Measurements from ENCODE around the gene CTNNAL1. TPM values are rescaled to one million over a fixed set of nuclear protein-coding genes. Genes with fewer than 3 reads are reported as not detected.
"Not testable (repeated sequence)": the region's sequence is repeated elsewhere in the genome, so short reads cannot be mapped to it uniquely, and the experiment has no call there.

Gene CTNNAL1
- total RNA-seq, 1 donor from 2014 or later, result 6.5 TPM

- intact Hi-C loops (cut with micrococcal nuclease), result no loop called here
Measured at GRCh38 chr9:108996643-108997042, 16.7 kb downstream of the CTNNAL1 start.

- intact Hi-C loops (cut with micrococcal nuclease), result no loop called here
Measured at GRCh38 chr9:108994695-108995094, 18.6 kb downstream of the CTNNAL1 start.

- intact Hi-C loops (cut with micrococcal nuclease), result no loop called here
Measured at GRCh38 chr9:108991479-108991878, 21.8 kb downstream of the CTNNAL1 start.

GRCh38 chr9:108983885-108984284 is 29.4 kb downstream of the CTNNAL1 start:
- intact Hi-C loops (cut with micrococcal nuclease), result no loop called here

- intact Hi-C loops (cut with micrococcal nuclease), result no loop called here
Measured at GRCh38 chr9:108980893-108981292, 32.4 kb downstream of the CTNNAL1 start.

GRCh38 chr9:108978205-108978604 is 35.1 kb downstream of the CTNNAL1 start:
- intact Hi-C loops (cut with micrococcal nuclease), result no loop called here

GRCh38 chr9:108973895-108974294 is 39.4 kb downstream of the CTNNAL1 start:
- intact Hi-C loops (cut with micrococcal nuclease), result no loop called here

- intact Hi-C loops (cut with micrococcal nuclease), result no loop called here
Measured at GRCh38 chr9:108972626-108973209, 40.6 kb downstream of the CTNNAL1 start.

GRCh38 chr9:108972186-108972585 is 41.1 kb downstream of the CTNNAL1 start:
- intact Hi-C loops (cut with micrococcal nuclease), result no loop called here

GRCh38 chr9:108971392-108971791 is 41.9 kb downstream of the CTNNAL1 start:
- intact Hi-C loops (cut with micrococcal nuclease), result not testable (repeated sequence)

- intact Hi-C loops (cut with micrococcal nuclease), result no loop called here
Measured at GRCh38 chr9:108967916-108968315, 45.4 kb downstream of the CTNNAL1 start.

- intact Hi-C loops (cut with micrococcal nuclease), result no loop called here
Measured at GRCh38 chr9:108963459-108964143, 49.7 kb downstream of the CTNNAL1 start.

- intact Hi-C loops (cut with micrococcal nuclease), result no loop called here
Measured at GRCh38 chr9:108961151-108961550, 52.1 kb downstream of the CTNNAL1 start.

- intact Hi-C loops (cut with micrococcal nuclease), result no loop called here
Measured at GRCh38 chr9:108960331-108960730, 53.0 kb downstream of the CTNNAL1 start.

- intact Hi-C loops (cut with micrococcal nuclease), result loop anchor here (10.0 kb wide), 1 partner anchor 192 kb away; no protein-coding TSS in a partner anchor
Measured at GRCh38 chr9:108956631-108957026, 56.7 kb downstream of the CTNNAL1 start.

- intact Hi-C loops (cut with micrococcal nuclease), result loop anchor here (10.0 kb wide), 1 partner anchor 191 kb away; no protein-coding TSS in a partner anchor
Measured at GRCh38 chr9:108956022-108956630, 57.2 kb downstream of the CTNNAL1 start.

- intact Hi-C loops (cut with micrococcal nuclease), result loop anchor here (5.0 to 10.0 kb wide), 2 partner anchors 189 to 368 kb away; partner anchors contain the start of gene EPB41L4B
Measured at GRCh38 chr9:108953983-108954574, 59.2 kb downstream of the CTNNAL1 start.

- intact Hi-C loops (cut with micrococcal nuclease), result loop anchor here (5.0 to 10.0 kb wide), 2 partner anchors 187 to 371 kb away; partner anchors contain the start of gene EPB41L4B
Measured at GRCh38 chr9:108951578-108951977, 61.7 kb downstream of the CTNNAL1 start.

- intact Hi-C loops (cut with micrococcal nuclease), result loop anchor here (5.0 to 10.0 kb wide), 2 partner anchors 185 to 372 kb away; partner anchors contain the start of gene EPB41L4B
Measured at GRCh38 chr9:108950168-108950567, 63.1 kb downstream of the CTNNAL1 start.

GRCh38 chr9:108939975-108940374 is 73.3 kb downstream of the CTNNAL1 start:
- intact Hi-C loops (cut with micrococcal nuclease), result no loop called here

GRCh38 chr9:108937561-108938305 is 75.6 kb downstream of the CTNNAL1 start:
- intact Hi-C loops (cut with micrococcal nuclease), result no loop called here
